GM21390 (cell line): ENCODE measurements around the gene GATA2.

Experiments used
- ATAC-seq: cut with Tn5 transposase; IDR thresholded peaks from one replicate; pipeline ENCODE4 v1.9.1; 2021; ENCODE audit not compliant: unreplicated experiment

GATA2 gene

DNA sequence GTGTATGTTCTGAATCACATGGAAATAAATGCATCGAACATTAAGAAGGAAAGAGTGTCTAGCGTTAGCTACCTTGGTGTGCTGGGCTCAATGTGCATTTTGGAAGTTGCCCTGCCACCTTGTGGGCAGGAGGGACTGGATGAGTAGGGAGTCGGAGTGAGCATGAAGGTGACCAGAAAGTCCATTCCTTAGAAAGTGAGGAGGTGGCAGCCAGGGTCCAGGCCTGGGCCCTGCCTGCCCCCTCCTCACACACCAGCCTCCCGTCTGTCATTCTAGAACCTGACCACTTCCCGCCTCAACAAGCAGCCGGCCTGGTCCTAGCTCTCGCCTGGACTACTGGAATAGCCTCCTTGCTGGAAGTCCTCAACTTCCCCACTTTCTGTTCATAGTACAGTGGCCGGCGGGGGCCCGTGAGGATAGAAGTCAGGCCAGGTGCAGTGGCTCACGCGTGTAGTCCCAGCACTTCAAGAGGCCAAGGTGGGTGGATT lies 10.2 kb upstream of the GATA2 start:
- no peak for ATAC-seq

DNA sequence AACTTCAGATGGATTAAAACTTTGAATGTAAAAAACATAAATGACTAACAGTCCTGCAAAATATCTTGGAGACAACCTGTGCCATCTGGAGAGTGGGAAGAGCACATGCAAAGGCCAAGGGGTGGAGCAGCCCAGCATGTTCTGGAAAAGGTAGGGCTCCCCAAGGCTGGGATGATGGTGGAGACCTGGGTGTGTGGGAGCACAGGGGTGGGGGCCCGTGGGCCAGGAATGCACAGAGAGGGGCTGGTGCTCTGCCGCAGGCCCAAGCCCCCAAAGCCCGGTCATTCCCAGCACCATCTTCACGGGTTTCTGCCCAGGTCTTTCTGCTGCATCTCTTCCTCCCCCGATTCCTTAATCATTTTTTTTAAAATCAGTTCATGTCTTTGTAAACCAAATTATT lies 9.7 kb upstream of the GATA2 start:
- no peak for ATAC-seq

DNA sequence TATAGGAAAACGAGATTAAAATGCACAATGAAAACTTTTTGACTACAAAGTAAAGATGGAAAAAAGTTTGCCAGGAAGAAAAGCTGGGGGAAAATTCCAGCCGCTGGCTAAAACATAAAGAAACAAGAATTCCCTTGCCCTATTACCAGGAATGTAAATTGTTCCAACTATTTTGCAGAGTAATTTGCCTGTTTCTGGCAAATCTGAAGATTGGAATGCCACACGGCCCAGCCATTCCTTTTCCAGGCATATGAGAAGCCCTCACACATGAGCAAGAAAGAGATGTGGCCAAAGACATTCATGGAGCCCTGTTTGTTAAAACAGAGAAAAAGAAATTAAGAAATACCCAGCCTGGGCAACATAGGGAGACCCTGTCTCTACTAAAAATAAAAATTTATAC lies 8.4 kb upstream of the GATA2 start:
- ATAC-seq = no peak

DNA sequence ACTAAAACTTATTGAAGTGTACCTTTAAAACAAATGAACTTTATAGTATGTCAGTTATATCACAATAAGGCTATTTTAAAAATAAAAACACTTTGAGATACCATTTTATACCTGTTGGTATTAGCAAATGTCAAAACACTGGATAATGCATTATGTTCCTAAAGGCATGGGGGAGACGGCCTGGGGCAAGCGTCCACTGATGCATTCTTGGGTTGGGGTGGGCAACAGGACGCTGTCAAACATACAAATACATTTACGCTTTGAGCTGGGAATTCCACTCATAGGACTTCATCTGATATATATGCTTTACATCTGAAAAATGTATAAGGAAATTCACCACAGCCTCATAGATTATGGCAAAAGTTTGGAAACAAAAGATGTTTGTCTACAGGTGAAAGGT lies 7.6 kb upstream of the GATA2 start:
- ATAC-seq = no peak

DNA sequence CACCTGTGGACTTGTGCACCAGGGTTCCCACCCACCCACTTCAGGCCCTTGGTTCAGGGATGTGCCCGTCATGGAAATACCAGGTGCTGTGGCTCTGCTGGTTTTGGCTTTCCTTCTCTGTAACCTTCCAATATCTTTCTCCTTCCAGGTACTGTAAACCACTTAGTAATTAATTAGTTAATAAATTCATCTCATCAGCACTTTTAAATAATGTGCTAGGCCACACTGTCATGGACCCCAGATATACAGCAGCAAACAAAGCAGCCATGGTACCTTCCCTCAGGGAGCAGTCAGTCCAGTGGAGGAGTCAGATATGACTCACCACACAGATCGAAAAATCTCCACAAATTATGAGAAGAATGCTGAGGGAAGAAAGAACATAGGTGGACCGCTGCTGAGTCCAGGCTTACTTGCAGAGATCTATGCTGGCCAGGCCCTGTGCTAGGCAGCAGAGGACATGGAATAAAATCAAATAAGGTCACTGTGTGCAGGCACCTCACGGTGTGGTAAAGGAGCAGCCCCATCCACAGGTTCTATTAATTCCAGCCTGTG lies 6.8 kb upstream of the GATA2 start:
- ATAC-seq = no peak

DNA sequence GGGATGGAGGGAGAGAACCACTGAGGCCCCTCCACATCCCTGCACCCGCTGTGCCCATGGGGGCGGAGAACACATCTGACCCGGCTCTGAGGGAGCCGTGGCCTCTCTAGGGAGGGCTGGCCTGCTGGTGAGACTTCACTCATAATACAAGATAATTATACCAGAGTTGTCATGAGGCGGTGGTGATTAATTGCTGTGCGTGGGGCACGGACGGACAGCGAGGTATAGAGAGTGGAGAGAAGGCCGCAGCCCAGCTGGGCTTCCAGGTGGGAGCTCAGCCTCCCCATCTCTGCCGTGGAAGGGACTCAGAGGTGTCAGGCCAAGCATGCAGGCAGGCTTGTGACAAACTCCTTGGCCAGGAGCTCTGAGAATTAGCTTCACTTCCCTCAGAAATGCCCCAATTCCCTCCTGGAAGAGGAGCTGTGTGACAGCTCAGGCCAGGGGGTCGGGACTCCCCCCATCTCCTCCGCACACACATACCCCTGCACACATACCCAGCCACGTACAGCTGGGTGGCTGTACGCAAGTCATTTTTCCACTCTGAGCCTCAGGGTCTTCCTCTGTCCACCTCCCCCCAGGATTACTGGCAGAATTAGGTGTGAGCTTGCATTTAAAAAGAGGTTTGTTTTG lies 6.0 kb upstream of the GATA2 start:
- ATAC-seq = no peak

DNA sequence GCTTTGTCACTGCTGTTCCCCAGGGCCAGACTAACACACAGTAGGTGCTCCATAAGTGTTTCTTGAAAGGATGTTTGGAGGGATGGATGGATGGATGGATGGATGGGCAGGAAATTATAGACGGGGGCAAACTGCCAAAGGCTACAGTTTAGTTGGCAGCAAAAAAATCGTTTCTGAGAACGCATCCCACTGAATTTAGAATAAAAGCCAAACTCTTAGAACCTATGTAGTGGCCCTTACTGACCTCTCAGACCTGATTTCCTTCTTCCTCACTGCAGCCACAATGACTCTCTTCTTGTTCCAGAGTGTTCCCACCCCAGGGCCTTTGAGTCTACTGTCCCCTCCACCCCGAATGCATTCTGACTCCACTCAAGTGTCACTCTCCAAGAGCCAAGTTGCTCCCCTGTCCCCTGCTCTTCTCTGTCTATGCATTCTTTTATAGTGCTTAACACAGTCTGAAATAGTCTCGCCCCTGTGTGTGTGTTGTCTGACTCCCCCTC lies 5.2 kb upstream of the GATA2 start:
- ATAC-seq = no peak

DNA sequence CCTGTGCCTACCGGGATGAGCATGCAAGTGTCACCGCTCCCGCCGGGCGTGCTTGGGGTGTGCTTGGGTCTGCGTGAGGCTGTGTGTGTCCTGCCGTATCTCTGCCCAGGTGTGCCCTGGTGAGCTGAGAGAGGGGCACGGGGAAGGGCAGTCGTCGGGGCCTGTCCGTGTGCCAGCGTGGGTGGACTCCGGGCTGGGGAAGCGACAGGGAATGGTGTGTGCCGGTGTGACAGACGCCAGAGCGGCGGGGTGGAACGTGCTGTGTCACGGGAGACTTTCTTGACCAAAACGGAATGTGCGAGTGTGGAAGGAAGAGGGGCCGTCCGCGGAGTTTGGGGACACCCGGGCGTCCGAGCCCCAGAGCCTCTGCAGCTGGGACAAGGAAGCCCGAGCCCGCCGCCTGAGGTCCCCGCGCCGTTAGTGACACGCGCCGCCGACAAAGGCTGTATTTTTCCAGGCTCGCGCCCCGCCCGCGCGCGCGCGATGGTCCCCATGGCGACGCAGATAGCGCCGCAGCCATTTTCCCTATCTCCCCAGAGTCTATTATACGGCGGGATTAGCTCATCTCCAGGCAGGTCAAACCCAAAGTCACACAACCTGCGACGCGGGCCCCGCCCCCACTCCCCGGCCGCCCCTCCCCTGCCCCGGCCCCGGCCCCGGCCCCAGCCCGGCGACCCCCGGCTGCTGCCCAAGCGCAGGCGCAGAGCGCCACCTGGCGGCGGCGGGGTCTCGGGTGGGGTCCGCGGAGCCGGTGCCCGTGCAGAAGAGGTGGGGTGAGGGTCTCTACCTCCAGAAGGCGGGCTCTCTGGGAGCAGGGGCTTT lies 4.5 kb upstream of the GATA2 start:
- ATAC-seq = no peak

DNA sequence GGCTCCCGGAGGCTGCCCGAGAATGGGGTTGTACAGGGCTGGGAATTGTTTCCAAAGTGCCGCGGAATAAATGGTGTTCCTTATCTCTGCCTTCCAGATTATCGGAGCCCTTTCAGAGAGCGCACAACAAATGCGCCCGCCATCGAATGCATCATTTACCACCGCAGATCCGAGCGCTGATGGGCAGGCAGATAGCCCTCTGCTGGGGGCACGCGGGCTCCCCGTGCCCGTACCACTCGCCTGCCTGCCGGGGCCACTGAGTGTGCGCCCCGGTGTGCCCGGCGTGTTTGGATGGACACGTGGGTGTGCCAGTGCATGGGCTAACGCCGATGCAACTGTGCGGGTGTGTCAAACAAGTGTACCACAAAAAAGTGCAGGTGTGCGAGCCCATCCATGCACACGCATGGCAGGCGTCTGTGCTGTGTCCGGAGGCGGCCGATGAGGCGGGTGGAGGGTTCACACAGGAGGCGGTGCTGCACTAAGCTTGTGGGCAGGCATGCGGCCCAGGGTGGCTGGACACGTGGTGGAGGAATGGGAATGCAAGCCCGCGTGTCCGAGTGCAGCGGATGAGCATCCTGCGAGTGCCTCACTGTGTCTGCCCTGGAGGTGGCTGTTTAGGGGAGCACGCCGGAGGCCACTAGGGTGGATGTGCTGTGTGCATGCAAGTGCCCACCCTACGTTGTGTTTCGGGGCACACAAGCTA lies 3.8 kb upstream of the GATA2 start:
- ATAC-seq = no peak

DNA sequence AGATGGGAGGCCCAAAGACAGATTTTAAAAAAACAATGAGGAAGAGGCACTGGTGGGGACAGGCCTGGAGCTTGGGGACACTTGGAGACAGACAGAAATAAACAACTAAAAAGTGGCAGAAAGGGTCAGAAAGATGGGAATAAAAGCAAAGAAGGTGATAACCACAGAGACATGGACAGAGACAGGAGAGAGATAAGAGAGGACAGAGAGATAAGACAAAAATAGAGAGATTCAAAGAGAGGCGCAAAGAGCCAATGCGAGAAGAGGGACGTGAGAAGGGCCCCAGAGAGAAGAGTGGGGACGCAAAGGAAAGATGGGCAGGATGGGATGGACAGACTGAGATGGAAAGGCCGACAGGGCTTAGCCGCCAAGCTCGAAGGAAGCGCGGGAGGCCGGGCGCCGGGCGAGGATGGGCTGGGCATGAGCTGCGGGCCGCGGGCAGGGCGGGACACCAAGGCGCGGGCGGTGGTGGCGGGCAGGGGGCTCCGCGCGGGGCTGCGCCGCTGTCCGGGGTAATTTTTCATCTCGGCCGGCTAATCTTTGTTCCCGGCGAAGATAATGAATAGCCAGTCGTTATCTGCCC lies 3.1 kb upstream of the GATA2 start:
- no peak for ATAC-seq

DNA sequence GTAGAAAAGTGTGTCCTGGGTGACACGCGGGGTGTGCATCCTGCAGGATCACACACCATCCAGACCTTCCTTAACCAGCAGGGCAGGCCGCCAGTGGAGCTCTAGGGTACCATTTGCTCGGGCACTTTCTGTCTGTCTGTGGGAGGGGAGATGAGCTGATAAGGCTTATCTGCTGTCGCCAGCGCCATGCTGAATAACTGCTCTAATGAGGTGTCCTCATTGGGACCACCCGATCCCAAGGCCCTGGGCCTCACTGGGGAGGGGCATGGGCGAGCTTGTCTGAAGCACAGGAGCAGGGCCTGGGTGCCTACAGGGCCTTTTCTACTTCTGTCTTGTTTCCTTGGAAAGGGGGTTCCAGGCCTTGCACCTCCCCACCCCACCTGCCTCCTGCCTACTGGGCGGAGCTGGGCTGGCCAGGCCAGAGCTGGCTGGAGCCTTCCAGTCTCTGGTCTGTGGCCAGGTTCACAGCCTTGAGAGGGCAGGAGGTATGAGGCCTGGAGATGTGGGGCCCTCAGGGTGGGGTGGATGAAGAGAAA lies 2.5 kb upstream of the GATA2 start:
- ATAC-seq = no peak

DNA sequence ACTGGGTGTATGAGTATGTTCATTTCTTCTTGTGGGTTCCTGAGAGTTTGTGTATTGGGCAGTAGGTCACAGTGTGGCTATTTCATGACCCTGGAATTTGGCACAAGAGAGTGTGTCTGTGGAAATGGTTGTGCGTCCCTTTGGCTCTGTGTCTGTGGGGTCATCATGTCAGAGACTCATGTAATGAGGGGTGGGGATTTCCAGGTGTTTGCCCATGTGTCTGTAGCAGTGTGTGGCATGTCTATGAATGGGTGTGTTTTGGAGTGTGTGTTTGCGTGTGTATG lies 1.3 kb upstream of the GATA2 start:
- no peak for ATAC-seq

DNA sequence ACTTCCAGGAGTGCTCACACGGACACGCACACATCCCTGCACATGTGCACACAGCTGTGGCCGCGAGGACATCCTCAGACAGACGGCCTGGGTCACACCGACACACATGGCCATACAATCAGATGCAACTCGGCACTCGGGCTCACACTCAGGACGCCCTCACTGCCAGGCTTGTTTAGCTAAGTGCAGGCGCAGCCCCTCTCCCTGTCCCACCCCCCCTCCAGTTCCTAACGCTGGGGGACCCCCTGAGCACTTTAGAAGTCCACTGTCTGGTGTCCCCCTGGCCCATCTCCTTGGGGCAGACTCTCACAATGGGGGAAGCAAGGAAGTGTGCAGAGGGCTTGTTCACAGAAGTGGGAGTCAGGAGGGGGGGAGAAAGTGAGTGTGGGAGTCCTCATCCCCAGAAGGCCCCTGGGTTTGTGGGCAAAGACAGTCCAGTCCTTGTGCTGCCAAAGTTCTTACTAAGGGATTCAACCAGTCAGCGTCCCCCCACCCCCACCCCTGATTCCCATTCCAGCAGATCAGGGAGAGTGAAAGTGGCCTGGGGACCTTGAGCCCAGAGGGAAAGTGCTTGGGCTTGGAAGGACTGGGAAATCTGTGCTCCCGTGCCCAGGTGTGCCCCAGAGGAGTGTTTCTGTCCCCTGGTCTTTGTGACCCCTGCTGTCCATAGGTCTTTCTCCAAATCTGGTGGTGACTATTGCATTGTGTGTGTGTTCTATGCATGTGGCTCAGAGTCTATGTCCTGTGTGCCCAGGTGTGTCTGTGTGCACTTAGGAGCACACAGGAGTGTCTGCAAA lies 767 bp upstream of the GATA2 start:
- no peak for ATAC-seq

DNA sequence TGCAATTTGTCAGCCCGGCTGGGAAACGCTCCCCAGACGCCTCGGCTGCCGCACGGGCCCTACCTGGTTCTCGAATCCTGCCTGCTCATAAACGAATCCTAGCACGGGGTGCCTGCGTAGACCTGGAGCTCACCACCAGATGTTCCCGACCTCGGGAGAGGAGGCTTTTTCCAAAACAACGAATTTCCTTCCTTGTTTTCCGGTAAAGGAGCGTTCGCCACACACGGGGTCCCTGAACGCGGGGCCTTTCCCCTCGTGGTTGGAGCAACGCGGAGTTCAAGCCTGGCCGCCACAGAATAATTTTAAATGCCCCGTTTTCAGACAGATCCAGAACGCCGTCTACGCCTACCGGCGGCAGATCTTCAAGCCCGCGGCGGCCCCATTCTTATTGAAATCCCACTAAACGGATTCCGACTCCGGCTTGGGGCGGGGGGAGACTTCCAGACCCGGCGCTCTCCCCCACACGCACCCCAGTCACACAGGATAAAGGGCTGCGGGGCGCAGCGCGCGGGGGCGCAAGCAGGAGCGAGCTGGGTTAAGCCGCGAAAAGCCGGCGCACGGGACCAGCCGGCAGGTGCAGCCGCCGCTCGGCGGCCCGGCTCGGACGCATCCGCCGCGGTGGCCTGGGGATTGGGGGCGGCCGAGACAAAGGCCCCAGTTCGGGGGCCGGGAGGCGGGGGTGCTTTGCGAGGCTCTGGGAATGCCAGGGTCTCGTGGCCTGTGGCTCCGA lies 895 bp downstream of the GATA2 start:
- no peak for ATAC-seq

DNA sequence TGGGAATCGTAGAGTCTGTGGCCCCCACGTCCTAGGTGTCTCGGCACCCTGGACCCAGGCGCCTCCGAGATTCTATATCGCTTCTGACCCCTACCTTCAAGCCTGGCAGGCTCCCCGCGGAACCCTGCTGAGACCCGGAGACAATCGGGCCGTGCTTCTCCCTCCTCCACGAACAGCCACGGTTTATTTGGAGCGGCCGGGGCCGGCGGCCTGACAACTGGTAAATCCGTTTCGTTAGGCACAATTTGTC lies 1.4 kb downstream of the GATA2 start:
- ATAC-seq = no peak

DNA sequence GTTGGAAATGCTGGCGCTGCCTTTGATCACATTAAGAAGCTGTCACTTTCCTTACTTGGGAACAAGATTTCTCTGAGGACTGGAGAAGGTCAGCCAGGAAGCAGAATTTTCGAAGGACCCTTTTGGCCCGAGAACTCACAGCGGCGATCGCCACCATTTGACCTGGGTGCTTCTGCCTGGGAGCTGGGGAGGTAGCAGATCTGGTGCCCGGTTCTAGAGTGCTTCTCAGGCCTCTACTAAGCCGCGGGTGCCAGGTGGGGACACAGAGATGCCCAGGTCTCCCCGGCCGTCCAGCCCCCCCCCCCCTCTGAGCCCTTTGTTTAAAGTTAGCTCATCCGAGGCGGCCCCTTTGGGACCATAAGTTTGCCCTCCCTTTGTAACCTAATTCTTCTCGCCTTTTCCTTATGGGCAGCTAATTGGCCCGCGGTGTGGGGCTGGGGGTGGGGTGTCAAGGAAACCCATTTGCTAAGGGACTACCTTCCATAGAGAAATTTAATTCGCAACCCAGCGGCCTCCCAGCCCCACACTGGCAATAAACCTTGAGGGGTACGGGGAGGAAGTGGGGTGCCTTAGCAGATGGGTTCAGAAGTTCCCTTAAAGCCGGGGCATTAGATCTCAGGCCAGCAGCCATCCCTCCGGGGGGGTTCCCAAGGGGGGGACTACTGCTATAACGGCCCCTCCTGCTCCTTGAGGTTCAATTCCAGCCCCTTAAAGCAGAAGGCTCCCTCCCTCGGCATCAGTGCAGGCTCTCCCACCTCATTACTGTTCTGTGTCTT lies 1.9 kb downstream of the GATA2 start:
- no peak for ATAC-seq

DNA sequence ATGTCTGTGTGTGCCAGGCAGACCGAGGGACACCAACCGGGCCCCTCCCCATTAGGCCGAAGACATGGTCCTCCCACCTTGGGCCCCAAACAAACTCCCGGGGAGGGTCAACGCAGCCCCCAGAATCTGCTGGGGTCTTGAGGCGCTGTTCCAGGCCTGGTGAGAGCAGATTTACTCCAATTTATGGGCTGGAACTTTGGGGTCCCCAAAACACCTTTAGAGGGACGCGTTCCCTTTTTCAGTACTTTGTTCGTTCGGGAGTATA lies 2.4 kb downstream of the GATA2 start:
- ATAC-seq = no peak

DNA sequence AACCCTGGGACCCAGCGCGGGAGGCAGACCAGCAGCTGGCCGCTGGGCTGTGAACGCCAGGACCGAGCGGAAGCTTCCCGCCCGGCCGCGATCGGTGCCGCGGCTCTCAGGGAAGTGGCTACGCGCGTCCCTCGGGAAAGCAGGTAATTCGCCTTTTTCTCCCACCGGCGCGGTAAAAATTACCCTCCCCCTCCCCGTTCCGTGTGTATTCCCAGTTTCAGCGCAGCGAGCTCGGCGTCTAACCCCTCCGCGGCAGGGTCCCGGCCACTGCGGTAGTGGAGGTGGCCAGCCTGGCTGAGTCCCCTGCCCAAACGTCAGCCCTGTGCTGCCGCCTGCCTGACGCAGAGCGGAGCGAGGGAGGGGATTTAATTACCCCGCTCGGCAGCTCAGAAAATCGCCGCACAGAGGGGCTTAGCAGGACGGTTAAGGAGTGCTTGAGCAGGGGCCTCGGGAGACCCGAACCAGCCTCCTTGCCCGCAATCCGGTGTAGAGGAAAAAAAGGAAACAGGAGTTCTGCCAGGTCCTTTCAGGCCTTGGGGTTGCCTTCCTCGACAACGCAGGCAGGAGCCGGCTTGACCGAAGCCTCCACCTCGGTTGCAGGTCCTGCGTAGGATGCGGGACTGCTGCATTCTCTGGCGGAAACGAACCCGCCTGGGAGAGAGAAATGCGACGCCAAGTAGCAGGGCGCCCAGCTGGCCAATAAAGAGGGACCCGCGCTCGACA lies 2.9 kb downstream of the GATA2 start:
- ATAC-seq = no peak

DNA sequence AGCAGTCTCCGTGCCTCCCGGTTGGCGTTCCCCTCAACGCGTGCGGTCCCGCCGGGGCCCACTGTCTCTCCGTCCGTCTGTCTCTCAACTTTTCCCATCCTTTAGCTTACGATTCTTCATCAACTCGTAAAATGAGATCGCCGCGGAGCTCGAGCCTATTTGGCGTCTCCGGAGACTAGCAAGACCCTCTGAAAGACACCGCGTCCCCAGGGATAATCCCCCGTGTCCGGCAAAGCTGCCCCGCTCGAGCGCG lies 3.4 kb downstream of the GATA2 start:
- no peak for ATAC-seq
